ENCODE measurements around the gene BSN.

BSN gene

DNA sequence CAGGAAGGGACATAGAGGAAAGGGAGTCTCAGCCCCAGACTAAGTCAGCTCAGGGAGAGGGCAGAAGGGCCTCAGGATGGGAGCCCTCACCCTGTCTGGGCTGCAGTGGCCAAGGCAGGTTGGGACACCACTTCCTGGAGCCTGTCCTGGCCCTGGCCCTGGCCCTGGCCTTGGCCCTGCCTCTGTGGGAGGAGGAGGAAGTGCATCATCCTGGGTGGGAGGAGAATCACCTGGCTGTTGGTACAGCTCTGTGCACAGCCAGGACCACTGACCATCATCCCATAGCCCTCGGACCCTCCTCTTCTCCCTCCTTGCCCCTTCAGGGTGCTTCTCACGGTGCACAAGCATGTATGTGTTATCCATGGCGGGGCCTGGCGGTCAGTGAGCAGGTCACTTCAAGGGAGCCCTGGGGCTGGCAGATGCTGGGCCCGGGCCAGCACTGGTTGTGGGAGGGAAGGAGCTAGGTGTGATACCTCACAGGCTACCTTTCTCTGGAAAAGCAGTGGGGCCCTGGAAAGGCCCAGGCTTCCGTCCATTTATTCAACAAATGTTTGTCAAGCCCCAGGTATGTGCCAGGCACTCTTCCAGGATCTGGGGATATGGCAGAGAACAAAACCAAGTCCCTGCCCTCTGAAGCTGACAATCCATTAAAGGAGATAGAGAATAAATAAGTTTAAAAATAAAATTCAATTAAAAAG is 111.7 kb downstream of the BSN start:
- no peak for TF ChIP-seq CTCF (IDR thresholded peaks at IDR 0.05; ENCODE audit: borderline replicate concordance, insufficient read depth, low read depth, low read length)
- H3K4me3 ChIP-seq (ENCODE audit: low read depth, low read length), result no peak overlapping the region

DNA sequence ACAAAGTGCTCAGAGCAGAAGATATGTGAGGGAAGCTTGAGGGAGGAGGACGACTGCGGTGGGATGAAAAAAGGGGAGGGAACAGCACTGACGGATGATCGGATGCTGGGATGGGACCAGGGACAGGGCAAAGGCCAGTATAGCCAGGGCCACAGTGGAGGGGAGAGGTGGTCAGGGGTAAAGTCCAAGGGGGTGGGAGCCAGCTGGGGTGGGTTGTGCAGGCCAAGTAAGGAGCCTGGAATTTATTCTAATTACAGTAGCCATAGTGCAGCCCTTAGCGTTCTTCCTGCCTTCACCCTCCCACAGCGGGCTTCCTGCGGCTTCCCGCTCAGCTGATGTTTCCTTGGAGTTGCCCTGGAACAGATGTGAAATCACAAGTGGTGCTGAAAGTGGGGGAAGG is 112.3 kb downstream of the BSN start:
- H3K4me3 ChIP-seq (ENCODE audit: low read depth, low read length), result no peak overlapping the region
- TF ChIP-seq CTCF (IDR thresholded peaks at IDR 0.05; ENCODE audit: borderline replicate concordance, insufficient read depth, low read depth, low read length), result no peak

GRCh38 chr3:49667701-49668413 is 113.6 kb downstream of the BSN start:
- H3K4me3 ChIP-seq (ENCODE audit: low read depth, low read length), result no peak overlapping the region
- TF ChIP-seq CTCF (IDR thresholded peaks at IDR 0.05; ENCODE audit: borderline replicate concordance, insufficient read depth, low read depth, low read length), result no peak

GRCh38 chr3:49668414-49668797 is 114.1 kb downstream of the BSN start:
- H3K4me3 ChIP-seq (ENCODE audit: low read depth, low read length), result no peak overlapping the region
- no peak for TF ChIP-seq CTCF (IDR thresholded peaks at IDR 0.05; ENCODE audit: borderline replicate concordance, insufficient read depth, low read depth, low read length)

GRCh38 chr3:49668861-49669260 is 114.6 kb downstream of the BSN start:
- H3K4me3 ChIP-seq (ENCODE audit: low read depth, low read length), result no peak overlapping the region
- no peak for TF ChIP-seq CTCF (IDR thresholded peaks at IDR 0.05; ENCODE audit: borderline replicate concordance, insufficient read depth, low read depth, low read length)

DNA sequence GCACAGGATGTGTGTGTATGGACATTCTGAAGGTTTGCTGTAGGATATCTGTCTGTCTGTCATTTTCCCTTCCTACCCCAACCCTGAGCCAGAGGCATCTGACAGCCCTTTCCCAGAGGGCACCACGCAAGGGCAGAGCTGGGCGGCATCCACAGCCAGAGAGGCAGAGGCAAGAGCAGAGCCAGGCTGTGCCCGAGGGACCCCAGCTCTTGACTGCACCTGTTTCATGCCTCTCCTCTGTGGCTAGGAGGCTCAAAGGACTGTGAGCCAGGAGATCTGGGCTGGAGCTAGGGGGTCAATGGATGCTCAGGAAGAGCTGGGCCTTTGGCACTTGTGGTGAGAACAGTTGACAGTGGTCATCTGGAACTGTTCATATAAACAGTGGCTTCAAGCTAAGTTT is 115.1 kb downstream of the BSN start:
- TF ChIP-seq CTCF (IDR thresholded peaks at IDR 0.05; ENCODE audit: borderline replicate concordance, insufficient read depth, low read depth, low read length), result no peak
- H3K4me3 ChIP-seq (ENCODE audit: low read depth, low read length), result no peak overlapping the region

DNA sequence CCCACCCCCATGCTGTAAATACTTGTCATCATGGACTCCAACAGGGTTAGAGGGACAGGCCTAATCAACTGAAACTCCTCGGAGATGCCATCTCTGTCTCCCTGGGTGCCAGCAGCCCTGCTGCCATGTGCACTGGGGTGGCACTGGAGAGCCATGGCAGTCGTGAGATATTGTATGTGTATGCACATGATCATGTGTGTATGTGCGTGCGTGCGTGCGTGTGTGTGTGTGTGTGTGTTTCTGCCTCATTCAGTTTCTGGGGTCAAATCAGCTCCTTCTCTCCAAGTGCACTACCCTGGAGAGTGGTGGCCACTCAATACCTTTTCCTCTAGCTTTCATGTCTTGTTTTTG is 116.6 kb downstream of the BSN start:
- no peak for TF ChIP-seq CTCF (IDR thresholded peaks at IDR 0.05; ENCODE audit: borderline replicate concordance, insufficient read depth, low read depth, low read length)
- no peak overlapping the region for H3K4me3 ChIP-seq (ENCODE audit: low read depth, low read length)
